ENCODE data around the gene SFSWAP.

The SFSWAP gene

DNA sequence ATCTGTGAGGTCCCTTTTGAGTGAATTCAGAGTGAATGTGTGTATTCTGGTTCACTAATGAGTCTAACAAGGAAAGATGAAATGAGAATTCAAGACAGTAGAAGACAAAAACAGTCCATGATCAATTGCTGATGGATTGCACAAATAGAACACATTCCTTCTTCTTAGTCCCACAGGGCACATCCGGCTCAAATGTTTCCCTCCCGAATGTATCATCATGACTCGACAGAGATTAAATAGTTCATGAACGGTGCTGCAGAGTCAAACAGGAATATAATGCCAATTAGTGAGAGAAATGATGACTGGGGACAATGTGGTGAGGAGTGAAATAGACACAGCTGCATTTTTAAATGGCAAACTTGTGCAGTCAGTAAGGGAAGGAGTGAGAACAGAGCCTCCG is 11.5 kb upstream of the SFSWAP start:
- no peak overlapping the region for H3K27ac ChIP-seq (replicated peaks)
- H3K4me3 ChIP-seq (replicated peaks; ENCODE audit: insufficient read depth, low read length): no peak overlapping the region
- TF ChIP-seq POLR2AphosphoS5 (IDR thresholded peaks at IDR 0.05; ENCODE audit: low read depth): no peak
- TF ChIP-seq, protein P1, sequence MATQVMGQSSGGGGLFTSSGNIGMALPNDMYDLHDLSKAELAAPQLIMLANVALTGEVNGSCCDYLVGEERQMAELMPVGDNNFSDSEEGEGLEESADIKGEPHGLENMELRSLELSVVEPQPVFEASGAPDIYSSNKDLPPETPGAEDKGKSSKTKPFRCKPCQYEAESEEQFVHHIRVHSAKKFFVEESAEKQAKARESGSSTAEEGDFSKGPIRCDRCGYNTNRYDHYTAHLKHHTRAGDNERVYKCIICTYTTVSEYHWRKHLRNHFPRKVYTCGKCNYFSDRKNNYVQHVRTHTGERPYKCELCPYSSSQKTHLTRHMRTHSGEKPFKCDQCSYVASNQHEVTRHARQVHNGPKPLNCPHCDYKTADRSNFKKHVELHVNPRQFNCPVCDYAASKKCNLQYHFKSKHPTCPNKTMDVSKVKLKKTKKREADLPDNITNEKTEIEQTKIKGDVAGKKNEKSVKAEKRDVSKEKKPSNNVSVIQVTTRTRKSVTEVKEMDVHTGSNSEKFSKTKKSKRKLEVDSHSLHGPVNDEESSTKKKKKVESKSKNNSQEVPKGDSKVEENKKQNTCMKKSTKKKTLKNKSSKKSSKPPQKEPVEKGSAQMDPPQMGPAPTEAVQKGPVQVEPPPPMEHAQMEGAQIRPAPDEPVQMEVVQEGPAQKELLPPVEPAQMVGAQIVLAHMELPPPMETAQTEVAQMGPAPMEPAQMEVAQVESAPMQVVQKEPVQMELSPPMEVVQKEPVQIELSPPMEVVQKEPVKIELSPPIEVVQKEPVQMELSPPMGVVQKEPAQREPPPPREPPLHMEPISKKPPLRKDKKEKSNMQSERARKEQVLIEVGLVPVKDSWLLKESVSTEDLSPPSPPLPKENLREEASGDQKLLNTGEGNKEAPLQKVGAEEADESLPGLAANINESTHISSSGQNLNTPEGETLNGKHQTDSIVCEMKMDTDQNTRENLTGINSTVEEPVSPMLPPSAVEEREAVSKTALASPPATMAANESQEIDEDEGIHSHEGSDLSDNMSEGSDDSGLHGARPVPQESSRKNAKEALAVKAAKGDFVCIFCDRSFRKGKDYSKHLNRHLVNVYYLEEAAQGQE (IDR thresholded peaks at IDR 0.05; ENCODE audit: insufficient replicate concordance, low read depth): no peak
- no peak for TF ChIP-seq SPI1 (IDR thresholded peaks at IDR 0.05; ENCODE audit: borderline replicate concordance, low read depth)
- TF ChIP-seq CTCF (IDR thresholded peaks at IDR 0.05; ENCODE audit: insufficient read depth, low read length): no peak
- TF ChIP-seq GABPA (IDR thresholded peaks at IDR 0.05; ENCODE audit: low read depth): no peak
- no peaks in the 10 kb centered on the region for H3K27me3 ChIP-seq (ENCODE audit: insufficient read depth, poor library complexity, severe bottlenecking)
- DNase-seq (ENCODE audit: low read depth in 1 of 2, low spot score in 1 of 2): no peak

DNA sequence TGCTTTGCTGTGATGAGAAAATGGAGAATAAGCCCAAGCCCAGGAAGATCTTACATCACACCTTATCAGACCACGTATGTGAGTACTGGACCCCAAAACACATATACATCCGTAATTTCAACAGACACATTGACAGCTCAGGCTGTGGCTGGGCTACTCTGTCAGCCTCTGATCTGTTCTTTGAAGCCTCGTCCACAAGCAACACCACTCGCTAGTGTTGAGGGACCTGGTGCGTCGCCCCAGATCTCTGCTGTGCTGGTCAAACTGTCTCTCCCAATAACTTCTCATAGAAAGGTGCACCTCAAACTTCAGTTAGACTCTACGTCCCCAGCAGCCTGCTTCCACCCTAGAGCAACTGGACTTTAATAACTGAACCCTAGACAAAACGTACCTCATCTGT is 10.6 kb upstream of the SFSWAP start:
- DNase-seq (ENCODE audit: low read depth in 1 of 2, low spot score in 1 of 2): no peak
- no peaks in the 10 kb centered on the region for H3K27me3 ChIP-seq (ENCODE audit: insufficient read depth, poor library complexity, severe bottlenecking)
- no peak overlapping the region for H3K4me3 ChIP-seq (replicated peaks; ENCODE audit: insufficient read depth, low read length)
- H3K27ac ChIP-seq (replicated peaks): no peak overlapping the region
- TF ChIP-seq, protein P1 (IDR thresholded peaks at IDR 0.05; ENCODE audit: insufficient replicate concordance, low read depth): no peak
- no peak for TF ChIP-seq POLR2AphosphoS5 (IDR thresholded peaks at IDR 0.05; ENCODE audit: low read depth)
- TF ChIP-seq CTCF (IDR thresholded peaks at IDR 0.05; ENCODE audit: insufficient read depth, low read length): no peak
- no peak for TF ChIP-seq SPI1 (IDR thresholded peaks at IDR 0.05; ENCODE audit: borderline replicate concordance, low read depth)
- no peak for TF ChIP-seq GABPA (IDR thresholded peaks at IDR 0.05; ENCODE audit: low read depth)

DNA sequence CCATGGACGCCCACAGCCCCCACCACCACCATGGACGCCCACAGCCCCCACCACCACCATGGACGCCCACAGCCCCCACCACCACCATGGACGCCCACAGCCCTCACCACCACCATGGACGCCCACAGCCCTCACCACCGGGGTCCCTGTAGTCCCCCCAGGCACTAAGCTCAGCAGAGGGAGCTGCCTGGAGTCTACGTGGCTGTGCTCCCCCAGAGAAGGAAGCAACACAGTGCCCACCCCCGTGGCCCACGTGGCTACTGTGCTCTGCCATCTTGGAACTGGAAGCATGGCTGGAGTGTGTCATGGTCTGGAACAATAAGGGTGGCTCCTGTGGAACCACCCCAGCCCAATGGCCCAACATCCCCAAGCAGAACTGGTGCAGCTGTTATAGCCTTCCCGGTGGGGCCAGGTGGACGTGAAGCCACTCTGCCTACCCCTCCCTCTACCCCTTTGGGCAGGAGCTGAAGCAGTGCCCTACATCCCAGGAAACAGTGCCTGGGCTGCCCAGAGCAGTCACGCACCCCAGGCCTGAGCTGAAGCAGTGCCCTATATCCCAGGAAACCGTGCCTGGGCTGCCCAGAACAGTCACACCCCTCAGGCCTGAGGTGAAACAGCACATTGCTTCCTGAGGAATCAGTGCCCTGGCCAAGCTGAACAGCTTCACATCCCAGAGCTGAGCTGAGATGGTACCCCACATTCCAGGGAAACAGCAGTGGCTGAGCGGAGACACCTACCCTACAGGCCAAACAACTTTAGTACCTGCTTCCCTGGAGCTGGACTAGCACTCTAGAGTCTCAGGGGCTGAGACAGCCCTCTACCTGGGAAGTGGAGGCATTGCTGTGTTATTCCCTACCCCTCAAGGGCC is 9.0 kb upstream of the SFSWAP start:
- no peak overlapping the region for H3K4me3 ChIP-seq (replicated peaks; ENCODE audit: insufficient read depth, low read length)
- TF ChIP-seq GABPA (IDR thresholded peaks at IDR 0.05; ENCODE audit: low read depth): no peak
- TF ChIP-seq, protein P1 (IDR thresholded peaks at IDR 0.05; ENCODE audit: insufficient replicate concordance, low read depth): no peak
- no peak overlapping the region for H3K27ac ChIP-seq (replicated peaks)
- DNase-seq (ENCODE audit: low read depth in 1 of 2, low spot score in 1 of 2): no peak
- H3K27me3 ChIP-seq (ENCODE audit: insufficient read depth, poor library complexity, severe bottlenecking): no peaks in the 10 kb centered on the region

All from HL-60 (cell line).